ENCODE measurements around the gene PRKN. TPM values are rescaled to one million over a fixed set of nuclear protein-coding genes. Genes with fewer than 3 reads are reported as not detected.

Gene PRKN
- total RNA-seq, 1 experiment from 2014 or later: 2.0 TPM

- no CpG with 5 or more reads among the region's 3 CpGs for WGBS (ENCODE audit: extremely low coverage, insufficient read length, low lambda C conversion rate)
- Histone ChIP-seq H3K9me3 (ENCODE audit: control insufficient read depth, low read depth, low read length) (no peaks in the 10 kb centered on the region), H4K8ac (replicated peaks; ENCODE audit: insufficient read length, low read depth, low read length) (no peak overlapping the region), H4K91ac (ENCODE audit: insufficient read length, low read depth, low read length) (no peak overlapping the region), H4K5ac (ENCODE audit: insufficient read length, low read depth, low read length) (no peak overlapping the region), H2BK15ac (ENCODE audit: low read depth, low read length) (no peak overlapping the region), H3K4me2 (ENCODE audit: insufficient read depth, insufficient read length, low read length) (no peak overlapping the region), H2BK120ac (ENCODE audit: low read depth, low read length, poor library complexity, severe bottlenecking) (no peak overlapping the region), H3T11ph (ENCODE audit: low read length) (no peak overlapping the region), H3K79me2 (ENCODE audit: insufficient read depth, low read length) (no peaks in the 10 kb centered on the region), H4K20me1 (ENCODE audit: control insufficient read depth, insufficient read depth, insufficient read length) (no peaks in the 10 kb centered on the region), H3K56ac (ENCODE audit: insufficient read length, low read depth, low read length) (no peak overlapping the region), H3K4me1 (ENCODE audit: insufficient read depth, low read length) (no peaks in the 10 kb centered on the region), H3K18ac (ENCODE audit: insufficient read length, low read depth, low read length) (no peak overlapping the region), H2BK20ac (ENCODE audit: low read depth, low read length, poor library complexity, severe bottlenecking) (no peak overlapping the region), H2BK12ac (ENCODE audit: insufficient read length, low read depth, low read length) (no peak overlapping the region), H2BK5ac (ENCODE audit: insufficient read length, low read length) (no peak overlapping the region), H3K27ac (ENCODE audit: insufficient read length, low read depth, low read length) (no peak overlapping the region), H3K79me1 (ENCODE audit: insufficient read depth, low read depth, low read length, poor library complexity, severe bottlenecking) (no peaks in the 10 kb centered on the region), H3K23ac (ENCODE audit: insufficient read length, low read depth, low read length) (no peak overlapping the region), H3K4ac (ENCODE audit: low read depth, low read length) (no peak overlapping the region), H2AFZ (ENCODE audit: low read length) (no peak overlapping the region), H3K27me3 (ENCODE audit: insufficient read depth, low read length) (no peaks in the 10 kb centered on the region), H3K23me2 (ENCODE audit: insufficient read length, low read depth, low read length, poor library complexity, severe bottlenecking) (no peaks in the 10 kb centered on the region), H3K14ac (ENCODE audit: insufficient read depth, low read length) (no peak overlapping the region), H3K9ac (ENCODE audit: extremely low read depth, insufficient read length, low read length) (no peak overlapping the region), H2AK5ac (ENCODE audit: insufficient read length, low read length) (no peak overlapping the region)
- Mint-ChIP-seq H3K27ac (peak overlapping the region in 1 of 3 experiments; percentile 29; a peak in 2 of 7 replicates), H3K9me3 (peaks cover 0 to 5% of the 10 kb centered on the region in 2 experiments; a peak in 1 of 5 replicates), H3K4me3 (no peak overlapping the region), H3K27me3 (ENCODE audit: low read depth) (no peaks in the 10 kb centered on the region), H3K36me3 (ENCODE audit: insufficient read depth in 1 of 3, low read depth in 3 of 3) (peaks cover 0 to 1% (median 0%) of the 10 kb centered on the region in 3 experiments; a peak in 1 of 7 replicates), H3K4me1 (peaks cover 3 to 4% of the 10 kb centered on the region in 2 experiments; a peak in 2 of 4 replicates)
- TF ChIP-seq CTCF (conservative IDR thresholded peaks at IDR 0.05): no peak
- no peak for DNase-seq
Observed at GRCh38 chr6:162670345-162670744, 57.2 kb downstream of the PRKN start.
